Measurements from ENCODE around the gene SLC39A12. TPM values are rescaled to one million over a fixed set of nuclear protein-coding genes. Genes with fewer than 3 reads are reported as not detected.
"Not testable (repeated sequence)": the region's sequence is repeated elsewhere in the genome, so short reads cannot be mapped to it uniquely, and the experiment has no call there.

SLC39A12 gene
- total RNA-seq, 2 donors from 2014 or later = not detected

- H3K9me3 Mint-ChIP-seq = peaks cover 0 to 2% of the 10 kb centered on the region in 2 donors
- no peak overlapping the region for H3K4me3 Mint-ChIP-seq
- H3K27me3 Mint-ChIP-seq (ENCODE audit: low read depth) = peaks cover 15% of the 10 kb centered on the region
- ATAC-seq (replicated peaks in 1 of 2) (no peak), DNase-seq (no peak)
- H3K36me3 Mint-ChIP-seq (ENCODE audit: insufficient read depth in 2 of 2) = no peaks in the 10 kb centered on the region
- no peaks in the 10 kb centered on the region for H3K4me1 Mint-ChIP-seq (ENCODE audit: low read depth)
- no peak overlapping the region for H3K27ac Mint-ChIP-seq
Measured at GRCh38 chr10:17943033-17943745, 8.5 kb upstream of the SLC39A12 start.

GRCh38 chr10:17950269-17950668 is 1.4 kb upstream of the SLC39A12 start:
- not testable (repeated sequence) for H3K27ac Mint-ChIP-seq; H3K9me3 Mint-ChIP-seq; H3K36me3 Mint-ChIP-seq (ENCODE audit: insufficient read depth in 2 of 2); H3K27me3 Mint-ChIP-seq (ENCODE audit: low read depth); H3K4me1 Mint-ChIP-seq (ENCODE audit: low read depth); ATAC-seq (replicated peaks in 1 of 2); DNase-seq; H3K4me3 Mint-ChIP-seq

DNA sequence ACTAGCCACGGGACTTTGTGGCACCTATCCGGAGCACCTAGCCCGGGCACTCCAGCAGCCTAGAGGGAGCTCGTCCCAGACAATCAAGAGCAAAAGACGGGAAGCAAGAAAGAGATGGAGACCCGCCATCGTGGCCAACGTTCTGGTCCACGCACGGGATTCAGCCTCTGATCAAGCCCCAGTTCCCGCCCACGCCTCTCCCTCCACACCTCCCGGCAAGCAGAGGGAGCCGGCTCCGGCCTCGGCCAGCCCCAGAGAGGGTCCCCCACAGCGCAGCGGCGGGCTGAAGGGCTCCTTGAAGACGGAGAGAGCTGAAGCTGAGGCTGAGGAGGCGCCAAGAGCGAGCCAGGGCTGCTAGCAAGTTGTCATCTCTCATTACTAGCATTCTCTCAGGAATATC is 992 bp upstream of the SLC39A12 start:
- Mint-ChIP-seq H3K27me3 (ENCODE audit: low read depth) (peaks cover 6% of the 10 kb centered on the region), H3K4me3 (no peak overlapping the region), H3K9me3 (peaks cover 2 to 5% of the 10 kb centered on the region in 2 donors), H3K27ac (no peak overlapping the region), H3K4me1 (ENCODE audit: low read depth) (no peaks in the 10 kb centered on the region), H3K36me3 (ENCODE audit: insufficient read depth in 2 of 2) (no peaks in the 10 kb centered on the region)
- ATAC-seq (replicated peaks in 1 of 2) (no peak), DNase-seq (no peak)

GRCh38 chr10:17954372-17954771 is 2.7 kb downstream of the SLC39A12 start:
- not testable (repeated sequence) for H3K4me1 Mint-ChIP-seq (ENCODE audit: low read depth); H3K9me3 Mint-ChIP-seq; H3K27me3 Mint-ChIP-seq (ENCODE audit: low read depth); H3K36me3 Mint-ChIP-seq (ENCODE audit: insufficient read depth in 2 of 2); ATAC-seq (replicated peaks in 1 of 2); H3K27ac Mint-ChIP-seq; DNase-seq; H3K4me3 Mint-ChIP-seq

- Mint-ChIP-seq H3K4me1 (ENCODE audit: low read depth) (no peaks in the 10 kb centered on the region), H3K27me3 (ENCODE audit: low read depth) (peaks cover 5% of the 10 kb centered on the region), H3K9me3 (peaks cover 5 to 7% of the 10 kb centered on the region in 2 donors), H3K36me3 (ENCODE audit: insufficient read depth in 2 of 2) (no peaks in the 10 kb centered on the region), H3K27ac (no peak overlapping the region), H3K4me3 (no peak overlapping the region)
- DNase-seq (no peak), ATAC-seq (replicated peaks in 1 of 2) (no peak)
Measured at GRCh38 chr10:17954861-17955260, 3.1 kb downstream of the SLC39A12 start.

DNA sequence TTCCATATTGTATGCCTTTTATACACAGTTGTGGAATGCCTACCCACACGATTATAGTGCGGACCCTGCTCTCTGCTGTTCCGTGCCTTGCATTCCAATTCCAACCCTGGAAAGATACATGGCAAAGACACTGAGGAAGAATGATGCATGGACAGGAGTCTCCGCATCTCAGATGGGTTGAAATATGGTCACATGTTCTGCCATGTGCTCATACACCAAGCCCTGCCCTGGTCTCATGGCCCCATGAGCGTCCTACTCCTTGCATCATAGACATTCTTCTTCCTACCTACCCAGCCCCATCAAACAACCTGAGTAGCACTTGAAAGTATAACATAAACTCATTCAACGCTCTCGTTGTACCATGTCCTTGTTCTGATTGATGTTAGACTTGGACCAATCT is 6.3 kb downstream of the SLC39A12 start:
- Mint-ChIP-seq H3K4me3 (no peak overlapping the region), H3K27ac (no peak overlapping the region), H3K9me3 (peaks cover 3 to 7% of the 10 kb centered on the region in 2 donors), H3K4me1 (ENCODE audit: low read depth) (no peaks in the 10 kb centered on the region), H3K36me3 (ENCODE audit: insufficient read depth in 2 of 2) (no peaks in the 10 kb centered on the region), H3K27me3 (ENCODE audit: low read depth) (peaks cover 10% of the 10 kb centered on the region)
- ATAC-seq (replicated peaks in 1 of 2) (no peak), DNase-seq (no peak)

- DNase-seq (no peak), ATAC-seq (replicated peaks in 1 of 2) (no peak)
- H3K4me3 Mint-ChIP-seq = no peak overlapping the region
- H3K9me3 Mint-ChIP-seq = peaks cover 3 to 6% of the 10 kb centered on the region in 2 donors
- no peaks in the 10 kb centered on the region for H3K4me1 Mint-ChIP-seq (ENCODE audit: low read depth)
- H3K27me3 Mint-ChIP-seq (ENCODE audit: low read depth) = peaks cover 10% of the 10 kb centered on the region
- H3K36me3 Mint-ChIP-seq (ENCODE audit: insufficient read depth in 2 of 2) = no peaks in the 10 kb centered on the region
- no peak overlapping the region for H3K27ac Mint-ChIP-seq
Measured at GRCh38 chr10:17959870-17960269, 8.2 kb downstream of the SLC39A12 start.

GRCh38 chr10:17961551-17962422 is 10.1 kb downstream of the SLC39A12 start:
- Mint-ChIP-seq H3K9me3 (peaks cover 3 to 6% of the 10 kb centered on the region in 2 donors), H3K4me3 (no peak overlapping the region), H3K27ac (no peak overlapping the region), H3K4me1 (ENCODE audit: low read depth) (no peaks in the 10 kb centered on the region), H3K36me3 (ENCODE audit: insufficient read depth in 2 of 2) (no peaks in the 10 kb centered on the region), H3K27me3 (ENCODE audit: low read depth) (peaks cover 6% of the 10 kb centered on the region)
- no peak for ATAC-seq (replicated peaks in 1 of 2)
- DNase-seq = no peak

DNA sequence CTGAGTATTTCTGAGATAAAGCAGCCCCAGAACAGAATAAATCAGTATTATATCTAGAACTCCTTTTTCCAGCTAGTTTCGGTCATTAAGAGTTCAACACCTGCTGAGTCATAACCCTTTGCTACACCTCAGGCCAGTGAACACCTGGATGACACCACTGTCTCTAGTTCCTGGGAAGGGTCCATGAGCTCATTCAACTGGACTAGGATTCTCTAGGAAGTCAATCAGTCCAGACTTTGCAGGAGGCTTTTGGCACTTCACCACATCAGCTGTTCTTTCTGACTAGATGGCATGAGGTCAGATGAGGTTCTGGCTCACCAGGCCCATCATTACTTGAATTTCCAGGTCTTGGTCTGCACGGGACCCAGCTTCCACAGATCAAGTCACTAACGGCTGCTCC is 11.7 kb downstream of the SLC39A12 start:
- H3K4me1 Mint-ChIP-seq (ENCODE audit: low read depth) = no peaks in the 10 kb centered on the region
- no peak overlapping the region for H3K27ac Mint-ChIP-seq
- H3K9me3 Mint-ChIP-seq = peaks cover 3 to 6% of the 10 kb centered on the region in 2 donors
- H3K36me3 Mint-ChIP-seq (ENCODE audit: insufficient read depth in 2 of 2) = no peaks in the 10 kb centered on the region
- peaks cover 5% of the 10 kb centered on the region for H3K27me3 Mint-ChIP-seq (ENCODE audit: low read depth)
- no peak overlapping the region for H3K4me3 Mint-ChIP-seq
- ATAC-seq (replicated peaks in 1 of 2) (no peak), DNase-seq (no peak)

DNA sequence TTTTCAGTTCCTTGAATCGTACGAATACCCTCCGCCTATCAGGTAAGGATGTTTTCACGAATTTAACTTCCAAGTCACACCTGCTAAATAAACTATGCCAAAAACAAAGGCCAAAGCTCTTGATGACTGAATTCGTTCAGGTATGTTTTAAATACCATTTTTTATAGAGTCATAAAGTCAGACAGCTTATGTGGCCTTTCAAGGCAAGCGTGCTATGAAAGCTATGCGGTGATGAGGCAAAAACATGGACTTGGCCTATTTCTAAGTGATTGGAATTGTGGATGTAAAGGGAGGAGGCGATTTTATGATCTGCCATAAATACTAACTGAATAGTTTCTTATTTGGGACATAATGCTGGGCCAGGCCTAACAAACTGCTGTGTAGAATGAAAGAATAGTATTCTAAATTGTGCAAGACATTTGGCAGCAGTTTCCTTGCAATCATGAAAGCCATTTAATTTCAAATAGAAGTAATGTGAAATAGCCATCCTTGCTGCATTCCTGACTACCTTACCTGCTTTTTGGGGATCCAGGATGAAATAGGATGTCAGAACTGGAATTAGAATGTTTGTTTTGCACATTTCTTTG is 14.0 kb downstream of the SLC39A12 start:
- Mint-ChIP-seq H3K9me3 (peaks cover 6 to 10% of the 10 kb centered on the region in 2 donors), H3K4me3 (no peak overlapping the region), H3K27me3 (ENCODE audit: low read depth) (peaks cover 5% of the 10 kb centered on the region), H3K27ac (no peak overlapping the region), H3K36me3 (ENCODE audit: insufficient read depth in 2 of 2) (no peaks in the 10 kb centered on the region), H3K4me1 (ENCODE audit: low read depth) (no peaks in the 10 kb centered on the region)
- DNase-seq (no peak), ATAC-seq (replicated peaks in 1 of 2) (no peak)

GRCh38 chr10:17974505-17974904 is 22.8 kb downstream of the SLC39A12 start:
- ATAC-seq (replicated peaks in 1 of 2) (no peak), DNase-seq (no peak)
- H3K4me1 Mint-ChIP-seq (ENCODE audit: low read depth) = no peaks in the 10 kb centered on the region
- H3K27ac Mint-ChIP-seq = no peak overlapping the region
- H3K27me3 Mint-ChIP-seq (ENCODE audit: low read depth) = peaks cover 8% of the 10 kb centered on the region
- H3K4me3 Mint-ChIP-seq = no peak overlapping the region
- peaks cover 11 to 12% of the 10 kb centered on the region in 2 donors for H3K9me3 Mint-ChIP-seq
- H3K36me3 Mint-ChIP-seq (ENCODE audit: insufficient read depth in 2 of 2) = no peaks in the 10 kb centered on the region

DNA sequence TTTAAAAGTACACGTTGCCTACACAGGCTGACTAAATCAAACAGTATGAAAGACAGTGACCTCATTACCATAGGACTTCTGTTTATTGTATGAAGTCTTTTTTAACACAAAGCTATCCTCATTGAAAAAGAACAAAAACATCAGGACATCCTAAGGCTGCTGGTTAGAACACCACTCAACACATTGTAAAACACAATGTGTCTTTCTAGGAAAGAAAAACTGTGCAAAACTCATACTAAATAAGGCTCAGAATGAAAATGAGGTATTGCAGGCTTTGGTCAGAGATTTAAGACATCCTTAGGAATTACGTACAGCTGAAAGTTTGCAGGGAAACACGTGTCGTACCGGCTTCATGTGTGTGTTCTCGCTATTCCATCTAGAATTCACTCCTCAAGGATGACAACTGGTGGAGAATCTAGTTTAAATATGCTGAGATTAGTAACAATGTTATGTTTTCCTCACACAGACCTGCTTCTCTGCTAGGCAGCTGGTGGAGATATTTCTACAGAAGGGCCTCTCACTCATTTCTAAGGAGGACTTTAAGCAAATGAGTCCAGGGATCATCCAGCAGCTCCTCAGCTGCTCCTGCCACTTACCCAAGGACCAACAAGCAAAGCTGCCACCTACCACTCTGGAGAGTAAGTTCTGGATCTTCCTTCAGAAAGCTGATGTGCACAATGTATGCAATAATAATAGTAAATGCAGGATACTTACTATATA is 29.3 kb downstream of the SLC39A12 start:
- H3K36me3 Mint-ChIP-seq (ENCODE audit: insufficient read depth in 2 of 2) = no peaks in the 10 kb centered on the region
- H3K27ac Mint-ChIP-seq = no peak overlapping the region
- no peak for DNase-seq
- H3K4me1 Mint-ChIP-seq (ENCODE audit: low read depth) = no peaks in the 10 kb centered on the region
- no peak for ATAC-seq (replicated peaks in 1 of 2)
- H3K9me3 Mint-ChIP-seq = peaks cover 0 to 2% of the 10 kb centered on the region in 2 donors
- H3K4me3 Mint-ChIP-seq = no peak overlapping the region
- peaks cover 8% of the 10 kb centered on the region for H3K27me3 Mint-ChIP-seq (ENCODE audit: low read depth)
